ENCODE results near the gene TMEM45A.
"Not testable (repeated sequence)": the region's sequence is repeated elsewhere in the genome, so short reads cannot be mapped to it uniquely, and the experiment has no call there.

The TMEM45A gene

DNA sequence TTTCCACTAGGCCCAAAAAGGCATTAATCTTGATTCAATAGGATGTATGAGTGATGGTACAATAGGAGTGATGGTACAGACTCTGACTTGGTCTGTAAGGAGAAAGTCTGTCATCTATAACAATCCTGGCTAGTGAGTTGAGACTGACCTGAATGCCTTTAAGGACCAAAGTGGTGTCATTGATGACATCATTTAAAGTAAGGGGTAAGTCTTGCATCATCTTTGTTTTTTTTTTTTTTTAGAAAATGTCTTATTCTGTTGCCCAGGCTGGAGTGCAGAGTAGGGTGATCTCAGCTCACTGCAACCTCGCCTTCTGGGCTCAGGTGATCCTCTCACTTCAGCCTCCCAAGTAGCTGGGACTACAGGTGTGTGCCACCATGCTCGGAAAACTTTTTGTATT is 5.6 kb upstream of the TMEM45A start:
- no peak for DNase-seq

DNA sequence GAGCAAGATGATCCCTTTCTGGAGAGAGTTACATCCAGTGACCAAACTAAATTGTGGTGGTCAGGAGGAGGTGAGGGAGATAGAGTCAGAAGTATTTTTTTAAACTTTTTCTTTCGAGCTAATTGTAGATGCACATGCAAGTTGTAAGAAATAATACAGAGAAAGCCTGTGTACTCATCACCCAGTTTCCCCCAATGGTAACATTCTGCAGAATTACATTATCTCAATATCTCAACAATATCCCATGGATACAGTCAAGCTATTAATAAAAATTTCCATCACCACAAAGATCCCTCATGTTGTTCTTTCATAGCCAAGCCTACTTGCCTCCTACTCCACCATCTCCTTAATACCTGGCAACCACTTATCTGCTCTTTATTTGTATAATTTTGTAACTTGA is 3.3 kb upstream of the TMEM45A start:
- no peak for DNase-seq

DNA sequence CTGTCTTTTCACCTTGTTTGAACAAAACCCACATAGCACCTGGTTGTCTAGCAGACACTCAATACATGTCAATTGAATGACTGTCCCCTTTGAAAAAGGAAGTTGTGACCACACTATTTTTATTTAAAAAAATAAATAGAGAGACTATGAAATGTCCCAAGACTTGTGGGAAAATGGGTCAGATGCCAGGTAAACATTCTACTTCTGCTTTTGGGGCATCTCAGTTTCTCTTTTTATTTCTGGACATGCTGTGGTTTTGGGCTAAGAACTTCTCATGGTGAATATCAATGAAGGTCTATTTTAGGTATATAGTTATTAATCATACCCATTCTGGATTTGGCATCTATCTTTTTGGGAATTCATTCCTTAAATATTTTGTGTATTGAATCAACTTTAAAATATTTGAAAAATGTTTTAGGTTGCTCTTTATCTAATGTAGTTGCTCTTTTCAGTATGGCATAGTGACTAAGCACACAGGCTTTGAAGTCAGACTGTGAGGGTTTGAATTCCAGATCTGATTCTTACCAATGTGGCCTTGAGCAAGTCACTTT is 4.4 kb downstream of the TMEM45A start:
- peak; percentile 86 for DNase-seq

DNA sequence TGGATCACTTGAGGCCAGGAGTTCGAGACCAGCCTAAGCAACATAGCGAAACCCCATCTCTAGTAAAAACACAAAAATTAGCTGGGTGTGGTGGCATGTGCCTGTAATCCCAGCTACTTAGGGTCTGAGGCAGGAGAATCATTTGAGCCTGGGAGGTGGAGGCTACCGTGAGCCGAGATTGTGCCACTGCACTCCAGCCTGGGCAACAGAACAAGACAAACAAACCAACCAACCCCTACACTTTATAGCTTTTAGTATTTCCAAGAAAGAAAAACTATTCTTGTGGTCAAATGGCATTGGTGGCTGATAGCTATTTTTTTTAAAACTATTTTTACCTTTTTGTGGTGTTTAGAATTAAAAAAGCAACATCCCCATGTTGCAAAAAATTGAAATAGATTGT is 7.2 kb downstream of the TMEM45A start:
- no peak for DNase-seq

DNA sequence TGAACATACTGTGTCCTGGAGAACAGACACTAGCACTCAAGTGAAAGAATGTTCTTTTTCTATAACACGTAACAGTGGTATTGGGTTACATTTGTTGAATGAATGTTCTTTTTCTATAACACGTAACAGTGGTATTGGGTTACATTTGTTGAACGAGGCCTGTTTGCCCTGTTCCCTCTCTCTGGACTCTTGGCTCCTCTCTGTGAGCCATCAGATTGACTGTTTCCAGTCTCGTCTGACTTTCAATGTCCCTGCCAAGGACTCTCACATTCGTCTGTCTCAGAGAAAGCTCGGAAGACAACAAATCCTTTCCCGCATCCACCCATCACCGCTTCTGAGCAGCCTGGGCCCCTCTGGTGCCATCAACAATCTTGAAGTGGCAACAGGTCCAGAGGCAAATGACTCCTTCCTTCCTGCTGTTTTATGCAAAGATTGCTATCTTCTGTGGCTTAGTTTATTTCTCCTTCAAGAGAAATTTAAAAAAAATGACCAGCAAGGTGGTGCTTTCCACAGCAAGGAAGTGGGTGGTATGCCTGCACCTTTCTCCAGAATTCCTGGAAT is 8.0 kb downstream of the TMEM45A start:
- DNase-seq: no peak

DNA sequence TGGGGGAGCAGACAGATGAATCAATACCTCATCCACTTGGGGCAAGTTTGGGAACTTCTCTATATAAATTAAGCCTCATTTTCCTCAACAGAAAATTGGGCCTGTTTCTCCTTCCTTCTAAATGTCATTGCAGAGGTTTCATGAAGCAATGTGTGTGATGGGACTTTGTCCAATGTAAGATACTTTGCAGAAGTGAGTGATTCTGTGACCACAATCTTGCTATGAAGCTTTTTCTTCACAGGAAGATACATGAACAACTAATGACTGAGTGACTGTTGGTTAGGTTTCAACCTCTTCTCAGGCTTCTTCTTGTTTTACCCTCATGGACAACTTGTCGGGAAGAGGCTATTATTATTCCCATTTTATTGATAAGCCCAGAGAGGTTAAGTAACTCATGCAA is 11.0 kb downstream of the TMEM45A start:
- DNase-seq: no peak

DNA sequence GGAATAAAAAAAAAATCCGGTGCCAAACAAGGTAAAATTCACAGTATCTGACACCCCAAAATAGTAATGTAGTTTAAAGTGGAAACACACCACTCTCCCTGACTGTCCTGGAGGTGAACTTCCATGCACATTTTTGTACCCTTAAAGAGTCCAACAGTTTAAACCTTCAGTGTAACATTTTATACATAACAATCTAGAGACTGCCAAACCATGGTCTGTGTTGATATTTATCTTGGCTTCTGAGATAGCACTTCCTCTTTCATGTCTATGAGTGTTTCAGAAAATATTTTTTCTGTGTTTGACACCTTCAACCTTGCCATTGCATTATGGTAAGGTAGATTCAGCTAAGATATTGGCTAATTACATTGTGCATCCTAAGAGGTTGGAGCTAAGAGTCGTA is 13.9 kb downstream of the TMEM45A start:
- no peak for DNase-seq

DNA sequence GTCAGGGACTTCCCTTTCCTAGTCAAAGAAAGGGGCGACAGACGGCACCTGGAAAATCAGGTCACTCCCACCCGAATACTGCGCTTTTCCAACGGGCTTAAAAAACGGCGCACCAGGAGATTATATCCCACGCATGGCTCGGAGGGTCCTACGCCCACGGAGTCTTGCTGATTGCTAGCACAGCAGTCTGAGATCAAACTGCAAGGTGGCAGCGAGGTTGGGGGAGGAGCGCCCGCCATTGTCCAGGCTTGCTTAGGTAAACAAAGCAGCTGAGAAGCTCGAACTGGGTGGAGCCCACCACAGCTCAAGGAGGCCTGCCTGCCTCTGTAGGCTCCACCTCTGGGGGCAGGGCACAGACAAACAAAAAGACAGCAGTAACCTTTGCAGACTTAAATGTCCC is 17.4 kb downstream of the TMEM45A start:
- not testable (repeated sequence) for DNase-seq

DNA sequence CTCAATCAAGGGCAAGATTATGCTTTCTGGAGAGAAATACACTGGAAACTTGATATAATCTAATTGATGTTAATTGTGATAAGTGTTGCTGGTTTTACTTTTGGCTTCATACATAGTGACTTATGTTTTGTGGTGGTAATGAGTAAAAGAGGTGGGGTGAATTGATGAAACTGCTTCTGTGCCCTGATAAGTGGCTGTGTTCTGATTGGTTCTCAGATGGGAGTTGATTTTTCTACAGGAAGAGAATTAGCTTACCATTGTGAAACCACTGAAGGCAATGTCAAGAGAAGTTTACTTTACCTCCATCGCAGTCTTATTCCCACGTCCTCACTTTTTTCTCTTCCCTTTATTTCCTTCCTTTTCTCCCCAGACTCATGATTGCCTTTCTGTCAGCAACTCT is 23.8 kb downstream of the TMEM45A start:
- peak; percentile 30 for DNase-seq

DNA sequence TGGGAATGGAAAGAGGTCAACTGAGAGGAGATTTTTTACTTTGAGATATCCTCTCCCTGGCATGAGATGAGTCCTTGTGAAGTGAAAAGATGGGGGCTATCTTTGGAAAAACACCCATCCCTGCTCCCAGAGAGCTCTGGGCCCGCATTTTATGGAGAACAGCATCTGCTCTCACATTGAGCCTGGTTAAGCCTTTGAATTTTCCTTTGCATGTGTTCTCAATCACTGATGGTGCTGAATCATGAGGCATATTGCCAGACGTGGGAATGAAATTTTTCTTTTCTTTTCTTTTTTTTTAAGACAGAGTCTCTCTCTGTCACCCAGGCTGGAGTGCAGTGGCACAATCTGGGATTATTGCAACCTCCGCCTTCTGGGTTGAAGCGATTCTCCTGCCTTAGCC is 24.4 kb downstream of the TMEM45A start:
- no peak for DNase-seq

DNA sequence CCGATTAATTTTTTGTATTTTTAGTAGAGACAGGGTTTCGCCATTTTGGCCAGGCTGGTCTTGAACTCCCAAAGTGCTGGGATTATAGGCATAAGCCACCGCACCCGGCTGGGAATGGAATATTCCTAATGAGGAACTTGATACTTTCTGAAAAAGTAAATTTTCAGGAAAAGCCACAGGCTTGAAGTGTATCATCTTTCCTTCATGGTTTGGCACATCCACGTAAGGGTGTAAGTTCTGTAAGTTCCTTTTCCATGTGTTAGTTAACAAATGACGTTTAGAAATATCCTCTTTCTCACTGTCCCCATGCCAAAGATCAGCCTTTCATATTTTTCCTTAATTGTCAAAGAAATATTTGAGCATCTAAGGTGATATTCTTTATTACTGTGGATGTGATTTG is 24.9 kb downstream of the TMEM45A start:
- DNase-seq: no peak

DNA sequence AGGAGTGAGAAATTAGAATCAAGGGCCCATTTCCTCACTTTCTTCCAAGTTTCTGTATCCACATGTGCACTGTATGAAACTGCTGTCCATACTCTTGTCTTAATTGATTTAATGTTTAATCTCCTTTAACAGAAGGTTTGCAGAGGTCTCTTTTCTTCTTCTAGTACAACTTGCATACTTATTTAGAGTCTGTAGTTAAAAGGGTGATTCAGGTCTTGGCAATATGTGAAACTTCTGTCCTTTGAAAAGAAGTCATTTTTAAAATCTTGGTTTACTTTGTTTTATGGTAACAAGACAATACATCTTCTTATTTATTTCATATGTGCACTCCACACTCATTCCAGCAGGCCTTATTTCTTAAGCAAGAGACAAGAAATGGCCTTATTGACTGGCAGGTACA is 25.8 kb downstream of the TMEM45A start:
- DNase-seq: no peak

DNA sequence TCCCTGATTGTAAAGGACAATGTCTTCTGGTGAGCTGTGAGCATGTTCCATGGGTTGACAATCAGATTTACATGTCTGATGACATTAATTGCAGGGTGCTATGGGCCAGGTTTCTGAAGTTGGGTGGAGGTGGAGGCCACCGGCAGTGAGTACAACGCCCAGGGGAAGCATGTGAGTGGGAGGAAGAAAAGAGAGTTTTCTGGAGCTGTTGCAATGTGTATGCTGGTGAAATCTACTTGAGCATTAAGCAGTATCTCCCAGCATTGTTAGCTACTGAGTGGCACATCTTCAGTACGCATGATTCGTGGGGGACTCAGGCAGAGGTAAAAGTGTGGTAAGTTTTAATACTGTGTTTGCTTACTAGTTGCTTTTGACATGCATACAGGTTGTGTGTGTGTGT is 26.6 kb downstream of the TMEM45A start:
- peak; percentile 84 for DNase-seq

DNA sequence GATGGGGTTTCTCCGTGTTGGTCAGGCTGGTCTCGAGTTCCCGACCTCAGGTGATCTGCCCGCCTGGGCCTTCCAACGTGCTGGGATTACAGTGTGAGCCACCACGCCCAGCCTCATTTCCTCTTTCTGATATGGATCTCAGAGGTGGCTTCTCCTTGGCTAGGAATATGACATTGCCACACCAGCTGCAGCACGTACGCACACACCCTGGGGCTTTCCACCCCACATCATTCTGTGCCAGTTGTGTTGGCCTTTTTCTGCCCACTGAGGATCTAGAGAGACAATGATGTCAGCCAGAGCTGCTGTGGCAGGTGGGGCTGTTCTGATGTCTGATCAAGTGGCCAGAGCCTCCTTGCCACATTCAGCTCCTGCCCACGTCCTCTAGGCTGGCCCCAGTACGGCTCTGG is 29.0 kb downstream of the TMEM45A start:
- no peak for DNase-seq

DNA sequence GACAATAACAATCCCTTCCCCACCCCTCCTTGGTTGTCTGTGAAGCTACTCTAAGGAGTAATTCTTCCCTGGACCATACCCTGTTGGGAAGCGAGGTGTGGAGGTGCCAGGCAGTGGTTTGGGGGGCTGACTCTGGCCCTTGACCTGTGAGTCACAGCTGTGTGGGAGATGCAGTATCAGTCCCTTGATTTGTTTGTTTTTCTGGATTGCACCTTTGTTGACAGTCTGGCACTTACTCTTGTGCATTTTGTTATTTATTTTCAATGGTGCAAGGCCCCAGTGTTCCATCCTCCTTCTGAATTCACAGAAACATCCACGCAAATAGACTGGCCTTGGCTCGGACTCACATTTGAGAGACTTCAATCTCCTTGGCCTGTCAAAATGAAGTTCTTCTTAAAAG is 29.7 kb downstream of the TMEM45A start:
- no peak for DNase-seq

DNA sequence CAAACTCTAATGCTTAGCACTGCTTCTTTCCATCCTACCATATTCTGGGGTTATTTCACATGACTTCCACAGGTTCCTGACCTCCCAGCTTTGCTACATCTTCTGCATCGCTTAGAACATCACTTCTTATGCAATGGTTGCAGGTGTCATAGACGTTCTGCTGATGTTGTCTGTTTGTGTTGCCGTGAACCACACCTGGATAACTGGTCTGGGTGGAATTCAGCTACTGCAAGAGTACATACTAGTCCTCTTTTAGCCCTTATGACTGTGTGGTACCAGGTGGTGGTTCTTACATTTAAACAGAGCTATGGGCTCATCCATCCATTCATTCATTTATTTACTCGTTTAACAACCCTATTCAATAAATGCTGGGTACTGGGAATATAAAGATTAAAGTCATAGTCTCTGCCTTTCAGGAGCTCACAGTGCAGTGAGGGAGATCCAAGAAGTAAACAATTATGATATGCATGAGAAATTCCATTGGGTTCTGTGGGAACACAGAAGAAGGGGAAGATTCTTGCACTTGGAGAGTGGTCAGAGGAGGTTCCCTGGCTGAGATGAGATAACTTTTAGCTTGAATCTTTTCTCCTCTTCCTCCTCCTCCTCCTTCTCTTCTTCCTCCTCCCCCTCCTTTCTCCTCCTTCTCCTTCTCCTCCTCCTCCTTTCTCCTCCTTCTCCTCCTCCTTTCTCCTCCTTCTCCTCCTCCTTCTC is 30.8 kb downstream of the TMEM45A start:
- no peak for DNase-seq

DNA sequence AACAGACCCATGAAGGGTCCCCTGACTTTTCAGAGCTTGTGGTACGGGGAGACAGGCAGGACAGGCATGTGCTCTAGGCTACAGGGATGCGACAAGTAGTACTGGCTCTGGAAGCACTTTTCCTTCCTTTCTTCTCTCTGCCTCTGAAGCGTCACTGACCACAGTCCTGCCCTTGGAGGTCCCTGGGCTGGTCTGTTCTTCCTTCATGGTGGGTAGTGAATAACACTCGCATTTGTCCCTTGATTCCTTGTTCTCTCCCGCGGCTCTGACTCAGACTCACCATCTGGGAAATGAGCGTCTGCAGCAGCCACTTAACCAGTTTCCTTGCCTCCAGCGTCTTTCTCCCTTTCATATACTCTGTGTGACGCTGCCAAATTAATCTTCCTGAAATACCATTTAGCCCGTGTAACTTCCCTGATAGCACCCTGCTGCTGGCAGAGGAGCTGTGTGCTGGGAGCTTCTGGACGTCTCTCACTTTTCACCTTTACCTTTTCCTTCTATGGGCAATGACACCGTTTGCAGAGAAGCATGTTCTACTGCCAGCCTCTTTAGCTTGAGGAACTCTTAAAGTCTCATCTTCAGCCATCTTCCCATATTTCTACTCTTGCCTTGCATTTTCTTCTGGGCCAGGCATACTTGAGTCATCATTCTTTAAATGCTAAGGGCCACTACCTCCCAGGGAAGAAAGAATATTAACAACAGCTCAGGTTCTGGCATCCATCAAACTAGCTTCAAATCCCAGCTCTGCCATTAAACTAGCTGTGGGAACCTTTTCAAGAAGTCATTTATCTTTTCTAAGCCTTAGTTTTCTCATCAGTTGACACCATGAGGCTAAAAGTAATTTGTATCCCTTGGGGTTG is 33.6 kb downstream of the TMEM45A start:
- peak; percentile 96 for DNase-seq

DNA sequence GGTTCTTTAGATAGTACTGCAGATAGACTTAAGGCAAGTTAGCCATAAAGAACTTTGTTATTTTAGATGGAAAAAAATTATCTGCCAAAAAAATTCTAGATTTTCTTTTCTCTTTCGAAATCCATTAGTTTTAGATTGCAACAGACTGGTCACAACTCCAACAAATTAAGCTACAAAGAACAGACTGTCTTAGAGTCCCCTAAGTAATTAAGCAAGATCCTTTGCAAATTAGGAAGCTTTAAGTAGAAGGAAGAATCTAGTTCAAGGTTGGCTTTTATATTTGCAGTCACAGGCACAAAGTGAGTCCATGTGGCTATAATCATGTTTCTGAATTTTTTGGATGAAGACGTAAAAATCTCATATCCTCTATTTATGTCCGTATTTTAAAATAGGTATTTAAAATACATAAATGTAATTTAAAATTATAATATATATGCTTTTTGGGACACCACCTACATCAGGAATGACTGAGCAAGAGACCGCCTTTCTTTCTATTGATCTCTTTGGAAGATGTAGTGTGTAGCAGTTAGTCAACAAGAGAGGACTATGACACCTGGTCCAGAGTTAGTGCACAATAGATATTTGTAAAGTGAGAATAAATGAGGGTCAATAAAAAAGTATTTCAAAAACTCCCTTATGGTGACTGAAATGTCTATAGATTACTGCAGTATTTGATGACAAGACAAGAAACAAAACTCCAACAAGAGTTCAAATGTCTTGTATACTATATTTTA is 34.4 kb downstream of the TMEM45A start:
- no peak for DNase-seq

DNA sequence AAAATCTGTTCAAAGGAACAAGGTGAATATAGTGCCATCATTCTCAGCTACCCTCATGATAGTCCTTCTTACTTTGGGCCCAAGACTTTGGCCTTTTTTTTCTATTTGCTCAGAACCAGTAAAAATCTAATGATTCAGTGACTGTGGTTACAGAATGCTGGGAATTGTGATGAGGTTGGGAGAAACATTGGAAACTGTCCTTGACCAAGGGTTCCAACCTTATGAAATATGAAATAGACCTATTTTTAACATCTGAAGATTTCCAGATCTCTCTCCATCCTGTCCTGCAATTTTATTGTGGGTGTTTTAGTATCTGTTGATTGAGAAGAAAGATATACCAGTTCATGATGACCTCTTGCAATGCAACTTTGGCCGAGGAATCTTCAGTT is 34.9 kb downstream of the TMEM45A start:
- DNase-seq: no peak

DNA sequence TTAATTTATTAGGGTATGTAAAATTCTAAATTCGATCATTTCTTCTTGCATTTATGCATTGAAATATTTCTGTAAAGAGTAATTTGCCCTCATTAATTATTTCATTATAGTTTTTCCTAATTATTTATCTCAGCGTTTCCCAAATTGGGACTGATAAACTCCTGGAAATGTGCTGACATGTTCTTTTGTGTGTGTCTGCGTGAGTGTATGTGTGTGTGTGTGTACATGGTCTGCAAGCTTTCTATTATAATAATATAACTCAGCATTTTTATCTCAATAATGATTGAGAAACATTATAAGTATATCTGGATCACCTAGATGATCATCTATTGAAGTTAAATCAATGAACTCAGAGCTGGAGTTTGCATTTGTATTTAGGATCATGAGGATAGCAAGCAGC is 38.7 kb downstream of the TMEM45A start:
- DNase-seq: no peak

DNA sequence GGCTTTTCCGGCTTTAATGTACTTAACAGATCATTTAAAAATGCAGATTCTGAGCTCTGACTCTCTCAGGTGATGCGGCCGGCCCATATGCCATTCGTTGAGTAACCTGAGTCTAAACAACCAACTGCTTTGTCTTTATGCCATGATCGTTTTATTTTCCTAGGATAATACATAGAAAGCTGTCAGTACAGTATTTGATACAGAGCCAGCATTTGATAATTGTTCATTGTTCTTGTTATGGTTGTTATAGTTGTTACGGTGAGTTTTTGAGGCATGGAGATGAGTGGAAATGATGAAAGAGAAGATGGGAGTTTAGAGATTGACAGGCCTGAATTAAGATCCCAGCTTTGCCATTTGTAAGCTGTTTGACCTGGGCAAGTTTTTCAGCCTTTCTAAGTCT is 40.0 kb downstream of the TMEM45A start:
- DNase-seq: no peak

DNA sequence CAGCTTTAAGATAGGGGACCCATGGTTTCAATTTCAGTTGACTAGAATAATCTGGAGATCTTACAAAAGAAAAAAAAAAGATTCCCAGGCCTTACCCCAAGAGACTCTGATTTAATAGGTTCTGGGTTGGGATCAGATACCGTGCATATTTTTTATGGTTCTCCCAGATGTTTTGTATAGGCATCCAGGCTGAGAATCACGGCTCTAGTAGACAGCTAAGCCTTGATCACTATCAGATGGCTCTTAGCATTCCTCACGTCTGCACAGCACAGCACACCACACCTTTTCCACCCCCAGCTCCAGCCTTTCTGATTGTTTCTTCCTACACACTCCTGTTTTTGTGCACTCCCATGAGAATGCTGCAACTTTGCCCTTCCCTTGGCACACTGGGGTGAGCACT is 40.8 kb downstream of the TMEM45A start:
- no peak for DNase-seq

DNA sequence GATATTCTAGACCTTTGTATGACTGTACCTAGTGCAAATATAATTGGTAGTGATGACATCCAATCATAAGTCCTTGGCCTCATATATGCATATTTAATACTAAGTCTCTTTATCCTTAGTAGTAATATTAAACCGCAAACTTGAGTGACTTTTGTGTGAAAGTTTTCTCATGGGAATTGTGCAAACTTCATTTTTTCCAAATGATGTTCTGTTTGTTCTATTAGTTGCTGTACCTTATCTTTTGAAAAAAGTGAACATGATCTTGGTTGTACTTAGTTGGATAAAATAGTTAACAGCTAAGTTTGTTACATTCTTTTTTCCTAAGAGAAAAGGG is 43.2 kb downstream of the TMEM45A start:
- DNase-seq: no peak
